ENCODE data around the gene SLC30A10.
"Not testable (repeated sequence)": the region's sequence is repeated elsewhere in the genome, so short reads cannot be mapped to it uniquely, and the experiment has no call there.

The SLC30A10 gene

DNA sequence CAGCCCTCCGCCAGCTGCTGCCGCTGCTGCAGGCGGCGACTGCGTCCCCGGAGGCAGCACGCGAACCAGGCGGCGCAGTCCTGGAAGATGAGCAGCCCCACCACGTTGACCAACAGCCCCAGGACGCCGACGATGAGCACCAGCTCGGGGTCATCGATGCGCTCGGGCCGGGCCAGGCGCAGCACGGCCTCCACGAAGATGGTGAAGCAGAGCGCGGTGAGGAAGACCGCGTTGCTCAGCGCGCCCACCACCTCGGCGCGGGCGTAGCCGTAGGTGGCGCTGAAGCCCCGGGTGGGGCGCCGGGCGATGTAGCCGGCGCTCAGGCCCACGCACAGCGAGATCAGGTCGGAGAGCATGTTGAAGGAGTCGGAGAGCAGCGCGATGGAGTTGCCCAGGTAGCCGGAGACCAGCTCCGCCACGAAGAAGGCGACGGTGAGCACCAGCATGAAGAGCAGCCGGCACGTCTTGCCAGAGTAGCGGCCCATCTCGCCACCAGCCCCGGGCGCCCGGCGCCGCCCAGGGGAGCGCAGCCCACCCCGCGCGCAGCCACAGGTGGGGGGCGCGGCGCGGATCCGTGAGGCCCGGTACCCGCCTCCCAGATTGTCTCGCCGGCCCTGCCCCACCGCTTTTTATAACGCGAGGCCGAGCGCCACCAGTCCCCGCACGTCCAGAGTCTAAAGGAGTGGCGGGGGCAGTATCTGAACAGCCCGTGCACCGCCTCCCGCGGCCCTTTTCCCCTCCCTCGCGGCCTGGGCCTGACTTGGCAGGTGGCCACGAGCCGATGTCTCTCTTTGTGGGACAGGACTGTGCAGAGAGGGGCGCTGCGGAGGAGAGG, at the start of gene SLC30A10:
SLC30A10 (minus strand) TSS at position 602 of the 835 bp plus-strand sequence; CDS start at position 485, 117 bp downstream.
- DNase-seq = no peak

DNA sequence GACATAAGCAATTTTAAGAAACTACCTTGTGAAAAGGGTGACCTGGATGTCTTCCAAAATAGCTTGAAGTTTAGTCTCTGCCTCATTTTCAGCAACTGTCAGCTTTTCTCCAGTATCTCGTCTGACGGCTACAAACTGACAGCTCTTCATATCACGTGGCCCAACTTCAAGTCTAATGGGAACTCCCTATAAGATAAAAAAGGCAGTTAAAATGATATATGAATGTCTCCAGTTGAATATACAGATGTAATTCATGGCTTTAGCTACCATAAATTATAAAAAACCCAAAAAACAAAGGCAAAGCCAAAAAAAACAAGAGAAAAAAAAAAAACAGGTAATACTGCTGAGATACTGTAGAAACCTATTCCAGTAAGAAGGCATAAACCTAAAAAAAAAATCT, 44.9 kb upstream of the SLC30A10 start:
- DNase-seq = no peak

DNA sequence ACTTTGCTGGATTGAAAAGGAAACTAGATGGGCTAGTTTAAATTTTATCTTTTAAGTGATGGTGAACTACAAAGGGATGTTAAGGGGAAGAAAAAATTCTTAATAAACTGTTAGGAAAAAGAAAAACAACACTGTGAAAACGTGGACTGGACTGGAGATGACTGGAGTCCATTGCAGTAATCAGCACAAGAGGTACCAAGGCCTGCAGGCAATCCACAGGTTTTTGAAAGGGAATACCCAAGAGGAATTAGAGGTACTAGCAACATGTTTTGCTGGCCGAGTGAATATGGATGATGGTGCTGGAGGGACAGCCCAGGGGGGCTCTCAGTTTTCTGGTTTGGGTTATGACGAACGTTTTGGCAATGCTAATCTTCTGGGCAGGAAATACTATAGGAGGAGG, 39.0 kb upstream of the SLC30A10 start:
- no peak for DNase-seq

DNA sequence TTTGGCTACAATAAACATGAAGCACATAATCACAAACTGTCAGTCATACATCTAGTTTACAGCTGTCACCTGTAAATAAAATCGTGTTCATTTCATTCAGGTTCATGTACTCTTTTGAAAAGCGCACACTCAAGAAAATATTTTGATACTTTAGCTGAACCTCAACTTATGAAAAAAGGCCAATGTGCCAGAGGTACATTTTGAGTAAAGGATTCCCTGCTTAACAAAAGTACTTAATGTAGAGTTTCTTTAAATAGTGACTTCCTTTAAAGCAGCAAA, 37.7 kb upstream of the SLC30A10 start:
- DNase-seq = no peak

DNA sequence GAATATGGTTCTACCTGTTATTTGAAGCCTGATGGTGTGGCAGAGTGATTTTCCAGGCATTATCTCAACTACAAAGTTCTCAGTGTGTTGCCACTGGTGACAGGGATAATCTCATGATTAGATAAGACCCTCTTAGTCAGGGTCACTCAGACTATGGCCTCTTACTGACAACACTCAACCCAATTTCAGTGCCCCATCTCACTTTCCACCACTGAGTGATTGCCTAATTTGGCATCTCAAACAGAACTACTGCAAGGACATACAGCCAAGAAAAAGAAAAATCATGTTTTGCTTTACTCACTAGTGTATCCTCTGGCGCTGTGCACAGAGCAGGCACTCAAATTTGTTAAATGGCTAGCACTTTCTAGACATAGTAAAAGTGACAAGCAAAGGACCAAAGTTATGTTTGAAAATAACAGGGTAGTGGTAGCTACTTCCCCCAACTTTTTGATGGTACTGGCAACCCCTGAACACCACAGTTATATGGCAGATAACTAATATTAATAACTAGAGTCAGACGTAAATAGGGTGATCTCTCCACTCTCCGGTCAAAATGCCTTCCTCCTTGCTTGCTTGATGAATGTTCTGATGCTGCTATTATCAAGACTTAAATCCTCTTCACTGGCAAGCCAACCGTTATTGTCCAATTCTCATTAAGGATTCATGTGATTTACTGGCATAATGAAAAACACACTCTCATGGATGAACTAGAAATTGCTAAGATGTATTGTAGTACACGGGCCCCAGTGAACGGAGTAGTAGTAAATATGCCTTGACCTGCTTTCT, 37.1 kb upstream of the SLC30A10 start:
- DNase-seq = no peak

DNA sequence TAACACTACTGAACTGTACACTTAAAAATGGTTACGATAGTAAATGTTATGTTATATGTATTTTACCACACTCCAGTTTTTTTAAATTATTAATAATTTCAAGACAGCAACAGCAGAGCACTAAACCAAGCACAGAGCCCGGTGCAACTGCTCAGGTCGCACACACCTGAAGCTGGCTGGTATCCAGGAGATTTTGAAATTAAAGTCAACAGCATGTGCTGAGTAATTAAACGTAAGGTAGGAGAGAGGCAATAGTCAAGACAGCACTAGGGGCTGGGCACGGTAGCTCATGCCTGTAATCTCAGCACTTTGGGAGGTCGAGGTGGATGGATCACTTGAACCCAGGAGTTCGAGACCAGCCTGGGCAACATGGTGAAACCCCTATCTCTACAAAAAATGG, 35.1 kb upstream of the SLC30A10 start:
- DNase-seq = no peak

DNA sequence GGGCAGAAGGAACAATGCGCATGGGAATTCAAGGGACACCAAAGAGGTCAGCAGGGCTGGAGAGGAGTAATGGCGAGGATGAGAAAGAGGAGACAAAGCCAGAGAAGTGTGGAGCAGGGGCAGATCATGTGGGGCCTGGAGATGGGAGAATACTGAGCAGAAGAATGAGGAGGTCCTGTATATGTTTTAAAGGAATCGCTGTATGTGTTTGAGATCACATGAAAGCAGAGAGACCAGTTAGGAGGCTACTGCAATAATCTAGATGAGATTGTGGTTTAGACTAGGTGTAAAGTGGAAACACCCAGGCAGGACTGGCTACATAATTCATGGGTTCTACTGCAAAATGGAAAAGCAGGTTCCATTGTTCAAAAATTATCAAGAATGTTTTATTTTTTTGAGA, 33.3 kb upstream of the SLC30A10 start:
- no peak for DNase-seq

DNA sequence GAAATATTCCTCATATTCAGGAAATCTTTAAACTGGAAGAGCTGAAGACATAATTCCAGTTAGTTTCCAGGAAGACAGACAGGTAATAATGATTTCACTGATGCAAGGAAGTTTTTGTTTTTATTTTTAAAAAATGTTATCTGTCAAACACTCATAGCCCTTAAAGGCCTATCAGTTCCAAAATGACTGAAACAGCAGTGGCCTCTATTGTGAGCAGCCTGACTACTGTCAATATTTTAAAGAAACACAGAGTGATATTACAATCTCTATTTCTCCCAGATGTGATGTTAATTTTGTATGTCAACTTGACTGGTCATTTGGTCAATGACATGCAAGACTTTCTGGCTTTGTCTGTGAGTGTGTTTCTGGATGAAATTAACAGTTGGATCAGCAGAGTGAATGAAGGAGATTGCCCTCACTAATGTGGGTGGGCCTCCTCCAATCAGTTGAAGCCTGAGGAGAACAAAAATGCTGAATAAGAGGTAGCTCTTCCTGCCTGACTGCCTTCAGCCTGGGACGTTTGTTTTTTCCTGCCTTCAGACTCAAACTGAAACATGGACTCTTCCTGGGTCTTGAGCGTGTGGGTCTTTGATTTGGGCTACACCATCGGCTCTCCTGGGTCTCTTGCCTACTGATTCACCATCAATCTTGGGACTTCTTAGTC, 31.3 kb upstream of the SLC30A10 start:
- DNase-seq = no peak

DNA sequence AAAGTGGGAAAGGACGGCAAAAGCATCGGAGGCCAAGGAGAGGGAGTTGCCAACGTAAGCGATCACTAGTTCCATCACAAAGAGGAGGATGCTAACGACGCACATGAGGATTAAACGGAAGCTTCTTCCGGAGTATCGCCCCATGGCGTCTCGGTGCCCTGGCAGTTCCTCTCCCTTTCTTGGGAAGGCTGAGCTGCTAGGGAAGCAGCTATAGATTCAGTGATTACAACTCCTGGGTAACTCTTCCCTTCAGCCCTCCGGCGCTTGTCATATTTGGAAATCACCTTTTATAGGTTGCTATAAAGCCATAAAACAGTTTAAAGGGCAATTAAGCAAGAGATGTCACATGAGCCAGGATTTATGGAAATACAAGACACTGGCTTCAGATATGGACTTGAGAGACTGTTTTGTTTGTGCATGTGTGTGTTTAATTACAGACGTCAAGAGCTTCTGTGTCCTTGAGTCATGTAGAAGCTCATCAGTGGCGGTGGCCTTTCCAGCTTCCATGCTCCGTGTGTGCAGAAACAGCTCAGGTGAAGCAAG, 30.6 kb upstream of the SLC30A10 start:
- no peak for DNase-seq

DNA sequence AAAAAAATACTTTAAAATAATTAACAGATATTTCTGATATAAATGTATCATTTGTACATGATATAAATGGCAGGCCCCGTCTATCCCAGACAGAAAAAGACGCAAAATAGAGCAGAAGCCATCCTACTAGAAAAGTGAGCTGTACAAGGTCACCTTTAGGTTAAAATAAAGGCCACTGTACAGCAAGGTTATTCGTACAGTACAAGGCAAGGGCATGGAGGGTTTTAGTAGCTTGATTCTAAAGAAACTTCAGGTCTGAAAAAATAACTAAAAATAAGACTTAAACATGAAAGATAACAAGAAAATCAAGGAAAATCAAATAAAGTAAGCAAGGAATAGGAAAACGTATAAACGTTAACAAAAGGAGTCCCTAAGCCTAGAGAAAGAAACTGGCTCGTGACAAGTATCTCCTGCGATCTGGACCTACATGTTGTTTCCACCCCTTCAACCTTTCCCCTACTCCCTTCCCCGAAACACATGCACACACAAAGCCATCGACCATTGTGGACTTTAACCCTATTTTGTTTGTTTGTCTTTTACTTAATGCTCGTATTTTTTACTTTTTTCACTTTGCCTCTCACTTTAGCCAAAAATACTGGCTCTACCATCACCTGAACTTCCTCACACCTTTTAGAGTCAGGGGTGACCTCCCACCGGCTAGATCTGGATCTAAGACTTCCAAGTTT, 26.5 kb upstream of the SLC30A10 start:
- no peak for DNase-seq

DNA sequence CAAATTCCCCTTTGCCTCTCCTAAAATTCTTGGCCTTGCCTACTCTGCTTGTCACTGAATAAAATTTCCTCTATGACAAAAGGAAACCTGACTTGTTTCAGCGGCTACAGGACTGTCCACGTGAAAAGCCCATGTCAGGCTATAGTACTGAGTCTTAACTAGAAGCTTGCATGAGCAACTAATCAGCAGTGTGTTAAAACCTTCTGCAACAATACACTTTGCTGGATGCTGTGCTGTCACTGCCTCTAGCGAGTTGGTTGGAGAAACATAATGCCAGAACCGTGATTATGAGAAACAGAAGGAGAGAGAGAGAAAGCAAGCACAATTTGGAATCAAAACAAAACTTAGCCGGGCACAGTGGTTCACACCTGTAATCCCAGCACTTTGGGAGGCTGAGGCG, 25.7 kb upstream of the SLC30A10 start:
- DNase-seq = no peak

DNA sequence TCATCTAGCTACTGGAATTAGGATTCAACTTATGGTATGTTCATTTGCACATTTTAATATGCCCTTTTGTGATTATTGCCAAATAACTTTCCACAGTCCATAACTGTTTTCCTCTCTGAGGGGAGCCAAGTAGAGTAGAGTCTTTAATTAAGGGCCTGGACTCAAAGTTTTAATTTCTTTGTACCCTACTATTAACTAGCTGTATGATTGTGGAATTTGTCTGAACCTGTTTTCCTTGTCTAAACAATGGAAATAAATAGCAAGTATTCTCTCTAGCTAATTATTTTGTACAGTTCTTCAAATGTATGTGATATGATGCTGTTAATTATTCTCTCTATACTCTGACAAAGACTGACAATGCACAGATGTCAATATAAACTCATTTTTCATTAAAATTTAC, 24.0 kb upstream of the SLC30A10 start:
- no peak for DNase-seq

DNA sequence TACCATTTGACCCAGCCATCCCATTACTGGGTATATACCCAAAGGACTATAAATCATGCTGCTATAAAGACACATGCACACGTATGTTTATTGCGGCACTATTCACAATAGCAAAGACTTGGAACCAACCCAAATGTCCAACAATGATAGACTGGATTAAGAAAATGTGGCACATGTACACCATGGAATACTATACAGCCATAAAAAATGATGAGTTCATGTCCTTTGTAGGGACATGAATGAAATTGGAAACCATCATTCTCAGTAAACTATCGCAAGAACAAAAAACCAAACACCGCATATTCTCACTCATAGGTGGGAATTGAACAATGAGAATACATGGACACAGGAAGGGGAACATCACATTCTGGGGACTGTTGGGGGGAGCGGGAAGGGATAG, 20.9 kb upstream of the SLC30A10 start:
- DNase-seq = not testable (repeated sequence)

DNA sequence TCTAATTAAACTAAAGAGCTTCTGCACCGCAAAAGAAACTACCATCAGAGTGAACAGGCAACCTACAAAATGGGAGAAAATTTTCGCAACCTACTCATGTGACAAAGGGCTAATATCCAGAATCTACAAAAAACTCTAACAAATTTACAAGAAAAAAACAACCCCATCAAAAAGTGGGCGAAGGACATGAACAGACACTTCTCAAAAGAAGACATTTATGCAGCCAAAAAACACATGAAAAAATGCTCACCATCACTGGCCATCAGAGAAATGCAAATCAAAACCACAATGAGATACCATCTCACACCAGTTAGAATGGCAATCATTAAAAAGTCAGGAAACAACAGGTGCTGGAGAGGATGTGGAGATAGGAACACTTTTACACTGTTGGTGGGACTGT, 20.4 kb upstream of the SLC30A10 start:
- not testable (repeated sequence) for DNase-seq

DNA sequence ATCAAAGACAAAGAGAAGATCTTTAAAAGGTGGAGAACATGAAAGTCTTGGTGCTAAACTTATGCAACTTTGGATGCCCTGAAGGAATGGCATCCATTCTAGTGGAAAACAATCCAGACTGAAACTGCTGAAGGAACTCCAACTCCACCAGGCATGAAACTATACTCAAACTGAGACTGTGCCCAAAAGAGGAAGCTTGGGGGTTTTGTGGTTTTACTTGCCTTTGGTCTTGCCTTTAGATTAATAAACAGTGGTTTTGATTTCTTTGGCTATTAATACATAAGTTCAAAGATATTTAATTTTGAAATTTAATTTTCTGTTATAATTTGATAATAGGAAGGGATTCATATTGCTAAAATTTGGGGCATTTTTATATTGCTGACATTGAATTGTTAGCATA, 17.4 kb upstream of the SLC30A10 start:
- no peak for DNase-seq

DNA sequence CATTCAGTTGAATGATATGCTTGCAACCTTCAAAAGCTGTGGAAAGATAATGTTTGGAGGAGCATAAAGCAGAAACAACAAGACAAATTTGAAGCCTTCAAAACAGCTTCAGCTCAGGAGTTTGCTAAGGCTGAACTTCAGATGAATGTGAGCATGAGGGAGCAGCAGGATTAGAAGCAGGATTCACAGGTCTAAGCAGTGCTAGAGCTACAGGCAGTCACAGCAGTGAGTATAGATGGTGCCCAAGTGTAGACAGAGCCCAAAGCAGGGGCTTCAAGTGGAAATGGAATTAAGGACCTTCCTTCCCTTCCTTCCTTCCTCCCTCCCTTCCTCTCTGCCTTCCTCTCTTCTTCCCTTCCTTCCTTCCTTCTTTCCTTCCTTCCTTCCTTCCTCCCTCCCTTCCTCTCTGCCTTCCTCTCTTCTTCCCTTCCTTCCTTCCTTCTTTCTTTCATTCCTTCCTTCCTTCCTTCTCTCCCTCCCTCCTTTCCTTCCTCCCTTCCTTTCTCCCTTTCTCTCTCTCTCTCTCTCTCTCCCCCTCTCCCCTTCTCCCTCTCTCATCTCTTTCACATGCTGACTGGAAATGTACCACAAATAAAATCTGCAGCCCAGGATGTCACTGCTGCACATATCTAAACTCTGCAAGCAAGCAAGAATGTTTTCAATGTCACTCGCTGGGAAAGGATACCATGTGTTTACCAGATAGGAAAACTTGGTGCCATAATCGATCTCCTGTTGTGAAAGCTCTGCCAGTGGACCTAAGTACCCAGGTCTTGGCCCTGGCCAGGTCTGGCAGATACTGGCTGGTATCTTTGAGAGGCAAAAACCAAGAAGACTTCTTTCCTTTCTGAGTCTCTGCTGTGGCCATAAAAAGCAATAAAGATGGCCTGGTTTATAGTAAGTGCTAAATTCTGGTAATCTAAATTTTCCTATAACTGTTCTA, 13.1 kb upstream of the SLC30A10 start:
- DNase-seq = no peak

DNA sequence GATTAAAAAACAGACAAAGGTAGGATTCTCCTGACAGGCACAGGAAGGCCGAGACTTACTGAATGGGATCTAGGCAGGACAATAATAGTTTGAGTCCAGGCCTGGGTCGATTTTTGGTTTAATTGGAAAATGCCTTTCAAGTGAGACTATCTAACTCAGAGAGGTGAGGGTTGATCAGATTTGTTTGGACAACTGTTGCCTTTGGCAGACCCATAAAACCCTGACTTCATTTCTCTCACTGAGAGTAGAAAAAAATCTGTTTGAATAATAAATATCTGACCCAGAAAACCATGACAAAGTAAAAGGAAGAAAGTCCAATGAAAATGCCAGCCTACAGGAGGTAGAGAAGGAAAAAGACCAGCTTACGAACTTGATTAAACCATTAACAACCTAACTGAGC, 12.3 kb upstream of the SLC30A10 start:
- DNase-seq = no peak

DNA sequence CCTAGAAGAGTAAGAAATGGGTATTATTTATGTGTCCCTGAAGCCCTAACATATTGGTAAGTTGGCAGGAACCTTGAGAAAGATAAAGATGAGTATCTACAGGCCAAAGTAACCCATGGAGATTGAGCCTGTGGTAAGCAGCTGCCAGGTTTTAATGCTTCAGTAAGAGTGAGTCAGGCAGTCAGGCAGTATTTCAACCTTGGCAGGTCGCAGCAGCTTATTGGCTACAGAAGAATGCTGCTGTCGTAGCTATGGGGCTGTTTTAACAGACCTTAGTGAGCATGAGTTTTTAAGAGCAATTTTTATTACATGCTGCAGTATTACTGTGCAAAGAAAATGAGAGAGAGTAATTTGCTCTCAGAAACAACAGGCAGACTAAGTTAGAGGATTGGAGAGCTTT, 10.3 kb upstream of the SLC30A10 start:
- no peak for DNase-seq

DNA sequence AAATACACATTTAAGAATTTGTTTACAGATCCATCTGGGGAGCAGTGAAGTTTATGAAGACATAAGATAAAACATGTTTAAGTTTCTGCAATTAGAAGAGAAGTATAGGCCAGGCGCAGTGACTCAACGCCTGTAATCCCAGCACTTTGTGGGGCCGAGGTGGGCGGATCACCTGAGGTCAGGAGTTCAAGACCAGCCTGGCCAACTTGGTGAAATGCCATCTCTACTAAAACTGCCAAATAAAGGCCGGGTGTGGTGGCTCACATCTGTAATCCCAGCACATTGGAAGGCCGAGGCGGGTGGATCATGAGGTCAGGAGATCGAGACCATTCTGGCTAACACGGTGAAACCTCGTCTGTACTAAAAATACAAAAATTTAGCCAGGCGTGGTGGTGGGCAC, 5.4 kb upstream of the SLC30A10 start:
- DNase-seq = not testable (repeated sequence)

DNA sequence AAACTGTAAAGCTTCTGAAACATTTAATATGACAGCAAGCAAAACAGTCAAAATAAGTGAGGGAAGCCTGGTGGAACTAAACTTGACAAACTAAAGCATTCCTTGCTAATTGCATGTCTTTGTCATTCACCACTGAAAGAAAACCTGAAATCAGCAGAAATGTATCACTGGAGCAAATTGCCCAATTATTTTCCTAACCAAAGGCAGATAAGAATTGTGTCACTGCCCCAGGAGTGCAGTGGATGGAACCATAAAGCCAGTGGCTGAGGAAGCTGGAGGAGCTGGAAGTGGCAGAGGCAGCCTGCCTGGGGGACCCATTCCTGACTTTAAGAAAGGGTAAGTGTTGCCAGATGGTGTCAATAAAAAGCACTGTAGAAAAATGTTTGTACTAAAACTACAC, 2.7 kb upstream of the SLC30A10 start:
- no peak for DNase-seq

DNA sequence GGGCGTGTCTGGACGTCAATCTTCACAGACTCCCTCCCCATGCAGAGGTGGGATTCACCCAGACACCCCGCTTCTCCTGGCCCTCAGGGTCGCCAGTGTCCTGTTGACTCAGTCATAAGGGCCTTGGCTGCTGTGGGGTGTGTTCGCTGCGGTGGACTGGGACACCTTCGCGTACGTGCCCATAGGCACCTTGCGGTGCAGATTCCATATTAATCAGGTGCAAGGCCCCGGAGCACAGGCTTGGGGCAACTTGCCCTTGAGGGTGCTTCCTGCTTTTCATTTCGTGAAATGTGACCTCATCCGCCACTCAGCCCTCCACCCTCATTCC, 398 bp upstream of the SLC30A10 start:
- no peak for DNase-seq

DNA sequence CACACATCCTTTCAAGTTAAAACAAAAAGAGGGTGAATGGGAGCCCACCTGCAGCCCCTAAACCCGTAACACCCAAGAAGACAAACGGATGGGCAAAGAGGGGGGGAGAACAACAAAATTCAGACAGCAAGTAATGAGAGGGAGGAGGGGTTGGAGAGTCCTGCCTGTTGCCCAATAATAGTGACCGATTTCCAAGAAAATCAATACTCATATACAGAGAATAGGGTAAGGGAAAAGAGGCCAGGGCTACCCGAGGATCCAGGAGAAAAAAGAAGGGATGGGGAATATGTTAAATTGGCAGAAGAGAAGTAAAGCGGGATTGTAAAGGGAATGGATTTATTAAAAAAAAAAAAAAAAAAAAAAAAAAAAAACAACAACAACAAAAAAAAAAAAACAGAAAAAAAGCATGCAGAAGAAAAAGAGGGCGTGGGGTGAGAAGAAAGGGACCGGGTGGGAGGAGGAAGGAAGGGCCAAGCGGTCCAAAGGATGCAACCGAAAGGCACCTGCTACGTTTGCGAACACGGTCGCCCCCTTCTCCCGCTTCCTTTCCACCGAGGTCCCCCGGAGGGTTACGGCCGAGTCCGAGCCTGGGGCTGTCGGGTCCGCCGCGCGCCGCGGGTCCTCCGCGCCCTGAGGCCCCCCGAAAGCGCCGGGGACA, 930 bp downstream of the SLC30A10 start:
- no peak for DNase-seq

Measured in DMS79 (cell line).